ENCODE measurements around the gene EIF2B2.

The EIF2B2 gene

GRCh38 chr14:75002392-75003249 lies at the start of gene EIF2B2:
TSS of gene EIF2B2 (plus strand) at chr14:75002921. CDS start at chr14:75002991, 70 bp downstream.
- peak; percentile 98 for DNase-seq (ENCODE audit: low read depth)

- DNase-seq (ENCODE audit: low read depth) = no peak
Observed at GRCh38 chr14:74953686-74954085, 49.0 kb upstream of the EIF2B2 start.

- DNase-seq (ENCODE audit: low read depth) = no peak
Observed at GRCh38 chr14:74954232-74954946, 48.3 kb upstream of the EIF2B2 start.

GRCh38 chr14:74954947-74955228 lies 47.8 kb upstream of the EIF2B2 start:
- no peak for DNase-seq (ENCODE audit: low read depth)

- no peak for DNase-seq (ENCODE audit: low read depth)
Observed at GRCh38 chr14:74955229-74956026, 47.3 kb upstream of the EIF2B2 start, which contains the start of gene PGF. TSS of gene PGF (minus strand) at chr14:74955597. CDS start at chr14:74955242, 355 bp downstream.

GRCh38 chr14:74956027-74956279 lies 46.8 kb upstream of the EIF2B2 start:
- DNase-seq (ENCODE audit: low read depth) = no peak

GRCh38 chr14:74956280-74957072 lies 46.2 kb upstream of the EIF2B2 start:
- no peak for DNase-seq (ENCODE audit: low read depth)

- DNase-seq (ENCODE audit: low read depth) = no peak
Observed at GRCh38 chr14:74959596-74960180, 43.0 kb upstream of the EIF2B2 start.

- DNase-seq (ENCODE audit: low read depth) = no peak
Observed at GRCh38 chr14:74960736-74961135, 42.0 kb upstream of the EIF2B2 start.

GRCh38 chr14:74961238-74961911 lies 41.3 kb upstream of the EIF2B2 start:
- DNase-seq (ENCODE audit: low read depth) = no peak

GRCh38 chr14:74962046-74962445 lies 40.7 kb upstream of the EIF2B2 start:
- DNase-seq (ENCODE audit: low read depth) = no peak

GRCh38 chr14:74962493-74962892 lies 40.2 kb upstream of the EIF2B2 start:
- DNase-seq (ENCODE audit: low read depth) = no peak

- DNase-seq (ENCODE audit: low read depth) = no peak
Observed at GRCh38 chr14:74963178-74963704, 39.5 kb upstream of the EIF2B2 start.

GRCh38 chr14:74963705-74964271 lies 38.9 kb upstream of the EIF2B2 start:
- no peak for DNase-seq (ENCODE audit: low read depth)

- no peak for DNase-seq (ENCODE audit: low read depth)
Observed at GRCh38 chr14:74964787-74965485, 37.8 kb upstream of the EIF2B2 start.

- DNase-seq (ENCODE audit: low read depth) = no peak
Observed at GRCh38 chr14:74965486-74966153, 37.1 kb upstream of the EIF2B2 start.

- DNase-seq (ENCODE audit: low read depth) = no peak
Observed at GRCh38 chr14:74968811-74969210, 33.9 kb upstream of the EIF2B2 start.

- DNase-seq (ENCODE audit: low read depth) = no peak
Observed at GRCh38 chr14:74973003-74973653, 29.6 kb upstream of the EIF2B2 start.

- no peak for DNase-seq (ENCODE audit: low read depth)
Observed at GRCh38 chr14:74973905-74974363, 28.8 kb upstream of the EIF2B2 start.

Measured in stimulated activated CD8-positive, alpha-beta memory T cell treated with anti-CD3 and anti-CD28 coated beads, Interleukin-12 subunit alpha, Interleukin-12 subunit beta, amount 100 ng/mL, for 1 hour (primary cell).